GM19239 (cell line): ENCODE results near the gene STK24.

Experiments
- DNase-seq: peaks from one replicate; pipeline ENCODE4 v3.0.0; 2011; ENCODE audit warnings: low spot score; ENCODE audit not compliant: insufficient read length
- FAIRE-seq: peaks from 2 replicates; lab custom pipeline; 2011; peaks lifted over from hg19 to GRCh38; lab: Jason Lieb, UNC

STK24 gene

DNA sequence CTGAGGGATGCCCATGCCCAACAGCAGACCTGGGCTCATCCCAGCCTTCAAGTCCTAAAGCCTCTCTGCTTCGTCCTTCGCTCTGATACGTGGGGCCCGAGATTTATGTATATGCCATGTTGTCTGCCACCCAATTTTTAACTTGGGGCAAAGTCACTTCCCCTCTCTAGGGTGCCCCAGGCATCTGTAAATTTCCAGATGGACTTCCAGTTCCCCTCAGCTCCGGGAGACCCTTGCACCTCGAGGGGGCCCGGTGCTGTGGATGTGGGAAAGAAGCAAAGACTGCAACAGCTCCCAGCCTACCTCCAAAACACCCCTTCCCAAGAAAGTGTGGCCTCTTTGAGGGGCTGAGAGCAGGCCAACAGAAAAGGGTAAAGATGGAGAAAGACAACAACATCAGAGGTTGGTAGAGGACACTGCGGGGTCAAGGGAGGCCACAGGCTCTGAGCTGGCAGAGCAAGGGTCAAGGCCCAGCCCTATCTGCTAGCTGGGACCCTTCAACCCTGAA, 97.4 kb downstream of the STK24 start:
- FAIRE-seq = no peak
- DNase-seq = no peak

DNA sequence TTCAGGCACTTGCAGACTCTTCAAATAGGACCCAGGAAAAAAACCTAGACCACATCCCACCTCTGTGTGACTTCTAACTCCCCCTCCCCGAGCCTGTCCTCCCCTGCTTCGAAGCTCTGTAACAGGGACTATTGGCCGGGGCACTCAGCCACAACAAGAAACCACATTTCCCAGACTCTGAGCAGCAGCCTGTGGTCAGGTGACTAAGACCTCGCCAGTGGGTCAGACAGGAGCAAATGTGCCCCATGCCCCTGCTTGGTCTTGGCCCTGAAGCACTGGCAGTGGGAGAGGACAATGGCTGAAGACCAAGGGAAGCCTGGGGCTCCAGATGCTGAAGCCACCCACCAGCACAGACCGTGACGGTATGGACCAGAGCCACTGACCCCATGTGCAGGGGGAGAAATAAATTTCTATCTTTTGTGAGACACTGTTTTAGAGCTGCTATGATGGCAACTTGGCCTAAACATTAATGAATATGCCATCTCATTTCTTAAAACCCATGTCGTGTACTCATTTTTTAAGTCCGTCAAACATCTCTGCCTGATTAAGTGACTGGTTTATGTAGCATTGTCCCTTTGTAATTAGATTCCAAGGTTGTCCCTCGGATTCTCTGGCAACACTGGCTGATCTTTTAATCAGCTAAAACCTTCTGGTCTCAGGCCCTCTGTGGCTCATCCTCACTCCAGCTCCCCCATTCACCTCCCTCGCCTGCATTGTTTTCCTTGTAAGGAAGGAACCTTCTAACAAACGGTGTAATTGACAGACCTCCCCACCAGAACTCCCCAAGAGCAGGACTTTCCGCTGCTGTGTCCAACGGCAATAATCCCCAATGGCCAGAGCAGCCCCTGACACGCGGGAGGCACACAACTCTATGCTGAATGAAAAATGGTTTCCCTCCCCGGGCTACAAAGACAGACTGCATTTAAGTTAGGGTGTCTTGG, 98.4 kb downstream of the STK24 start:
- FAIRE-seq = peak; percentile 92
- peak; percentile 43 for DNase-seq

DNA sequence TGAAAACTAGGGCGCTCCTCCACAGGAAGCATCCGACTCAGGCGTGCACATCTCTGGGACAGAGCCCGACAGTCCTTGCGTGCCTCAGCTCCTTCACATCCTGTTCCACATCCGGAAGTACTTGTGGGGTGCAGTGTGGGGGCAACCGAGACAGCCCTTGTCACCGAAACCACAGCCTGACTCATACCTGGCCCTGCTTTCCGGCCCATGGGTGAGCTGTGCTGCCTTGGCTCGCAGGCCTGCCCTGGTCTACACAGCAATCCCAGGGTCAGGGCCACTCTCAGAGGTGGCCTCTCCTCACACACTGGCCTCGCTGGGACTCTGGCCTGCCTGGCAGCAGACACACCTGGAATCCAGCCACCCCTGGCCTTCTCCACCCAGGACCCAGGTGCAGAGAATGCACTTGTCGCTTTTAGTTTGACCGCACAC, 100.4 kb downstream of the STK24 start:
- peak; percentile 91 for DNase-seq

DNA sequence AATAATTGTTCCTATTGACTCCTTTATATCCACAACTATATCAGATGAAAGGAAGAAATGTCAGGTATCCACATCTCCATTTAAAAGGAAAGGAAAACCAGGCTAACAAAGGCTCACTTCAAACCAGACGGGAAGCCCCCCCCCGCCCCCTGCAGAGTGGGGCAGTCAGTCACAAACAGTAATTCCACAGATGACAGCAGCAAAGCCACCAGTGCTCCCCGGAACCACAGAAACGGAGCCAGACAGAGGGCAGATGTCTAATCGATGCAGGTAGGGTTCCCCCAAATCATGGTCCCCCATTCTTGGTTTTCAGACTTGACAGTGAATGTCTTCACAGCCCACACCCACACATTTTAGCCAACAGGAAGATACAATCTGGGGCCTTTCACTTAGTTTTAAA, 100.8 kb downstream of the STK24 start:
- peak; percentile 48 for DNase-seq
- no peak for FAIRE-seq

More for the DNA sequence above, 100.4 kb downstream of the STK24 start:
- FAIRE-seq = peak; percentile 100

DNA sequence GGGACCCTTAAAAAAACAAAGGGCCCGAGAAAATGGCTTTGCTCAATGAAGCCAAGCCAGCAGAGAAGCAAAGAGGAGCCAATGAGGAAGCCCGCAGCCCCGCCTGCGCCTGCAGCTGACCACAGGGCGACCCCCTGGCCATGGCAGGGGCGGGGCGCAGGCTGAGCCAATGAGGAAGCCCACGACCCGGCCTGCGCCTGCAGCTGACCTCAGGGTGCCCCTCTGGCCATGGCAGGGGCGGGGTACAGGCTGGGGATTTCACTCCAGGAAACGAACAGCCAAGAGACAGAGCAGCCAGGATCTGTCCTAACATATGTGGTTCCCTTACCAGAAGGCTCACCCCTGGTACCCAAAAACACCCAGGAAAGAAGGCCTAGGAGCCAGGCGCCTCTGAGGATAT, 101.4 kb downstream of the STK24 start:
- FAIRE-seq (no peak), DNase-seq (no peak)

DNA sequence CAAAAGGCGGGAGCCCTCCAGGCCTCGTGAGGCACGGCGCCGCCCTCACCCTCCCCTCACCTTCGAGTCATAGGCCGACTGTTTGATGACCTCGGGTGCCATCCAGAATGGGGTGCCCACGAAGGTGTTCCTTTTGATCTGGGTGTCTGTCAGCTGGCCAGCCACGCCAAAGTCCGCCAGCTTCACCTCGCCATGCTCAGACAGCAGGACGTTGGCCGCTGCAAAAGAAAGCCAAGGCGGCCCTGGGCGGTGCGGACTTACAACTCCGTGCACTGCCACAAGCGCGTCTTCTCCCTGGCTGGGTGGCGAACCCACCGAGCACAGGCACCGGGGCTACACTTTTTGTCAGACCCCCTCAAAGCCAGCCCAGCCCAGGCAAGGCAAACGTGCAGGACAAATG, 102.1 kb downstream of the STK24 start:
- FAIRE-seq = no peak
- no peak for DNase-seq

DNA sequence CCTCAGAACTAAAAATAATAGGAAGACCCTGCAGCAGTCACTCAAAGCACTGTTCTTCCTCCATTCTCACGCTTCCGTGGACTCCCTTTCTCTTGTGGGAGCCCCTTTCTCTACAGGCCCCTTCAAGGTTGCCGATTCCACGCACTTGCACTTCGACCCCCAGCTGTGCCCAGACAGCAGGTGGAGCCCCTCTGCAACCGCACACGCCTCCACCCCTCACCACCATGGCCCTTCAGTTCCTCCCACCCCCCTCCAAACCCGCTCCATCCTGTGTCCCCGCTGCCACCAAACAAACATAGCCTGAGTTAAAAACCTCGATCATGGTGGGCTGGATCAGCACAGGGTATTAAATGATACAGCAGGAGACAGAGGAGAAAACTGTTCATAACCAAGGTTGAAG, 102.6 kb downstream of the STK24 start:
- FAIRE-seq = no peak

DNA sequence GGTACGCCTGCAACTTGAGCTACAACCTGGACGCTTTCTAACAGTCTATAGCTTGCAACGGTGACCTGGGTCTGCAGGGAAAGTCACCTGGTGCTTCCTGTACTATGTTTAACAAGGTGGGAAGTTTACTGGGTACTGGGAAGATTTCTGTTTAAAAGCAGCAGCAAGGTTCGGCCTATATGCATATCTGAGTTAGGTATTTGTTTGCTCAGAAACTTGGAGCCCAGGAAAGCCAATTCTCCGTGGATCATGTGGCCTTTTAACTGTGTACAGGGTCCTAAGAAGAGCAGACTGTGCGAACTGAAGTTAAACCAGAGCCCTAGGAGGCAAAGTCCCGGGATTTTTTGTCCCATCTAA, 103.1 kb downstream of the STK24 start:
- DNase-seq (no peak), FAIRE-seq (no peak)

More for the DNA sequence above, 102.6 kb downstream of the STK24 start:
- no peak for DNase-seq

DNA sequence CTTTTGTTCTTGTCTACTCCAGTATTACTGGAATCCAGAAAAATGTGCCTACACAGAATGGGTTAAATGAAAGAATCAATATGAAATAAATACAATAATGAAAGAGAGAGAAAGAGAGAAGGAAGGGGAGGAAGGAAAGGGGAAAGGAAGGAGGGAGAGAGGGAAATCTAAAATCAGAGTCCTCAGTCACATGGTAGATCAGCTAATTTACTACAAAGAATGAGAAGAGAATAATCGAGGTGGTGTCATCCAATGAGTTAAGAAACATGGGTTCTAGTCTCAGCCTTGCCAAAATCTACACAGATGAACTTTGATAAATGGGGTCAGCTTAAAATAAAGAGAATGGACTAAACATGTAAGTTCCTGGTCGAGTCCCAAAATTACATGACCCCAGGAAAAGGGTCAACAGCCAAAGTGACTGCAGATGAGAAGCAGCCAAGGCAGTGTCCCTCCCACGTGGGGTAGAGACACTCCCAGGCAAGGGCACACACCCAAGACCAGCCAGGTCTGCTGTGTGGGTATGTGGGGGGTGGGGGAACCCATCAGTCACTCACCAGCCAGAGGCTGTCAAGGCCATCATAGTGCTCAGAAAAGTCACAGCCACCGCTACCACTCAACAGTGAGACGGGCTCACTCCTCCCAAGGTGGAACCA, 103.6 kb downstream of the STK24 start:
- DNase-seq (no peak), FAIRE-seq (no peak)

DNA sequence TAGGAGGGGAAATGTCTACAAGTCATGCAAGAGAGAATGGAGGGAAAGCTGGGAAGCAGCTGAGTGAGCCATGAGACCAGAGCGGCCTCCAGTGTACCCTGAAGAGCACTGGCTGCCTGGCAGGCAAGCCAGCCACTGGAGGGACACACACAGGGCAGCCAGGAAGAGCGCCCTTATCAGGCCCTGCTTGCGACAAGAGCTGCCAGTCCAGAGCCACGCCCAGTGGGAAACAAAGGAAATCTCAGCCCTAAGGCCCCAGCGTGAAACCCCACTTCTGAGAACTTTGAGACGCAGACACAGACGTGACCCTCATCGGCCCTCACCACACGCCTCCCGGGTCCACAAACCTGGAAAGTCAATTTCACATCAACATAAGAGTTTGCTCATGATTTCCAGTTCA, 105.0 kb downstream of the STK24 start:
- FAIRE-seq (no peak), DNase-seq (no peak)

DNA sequence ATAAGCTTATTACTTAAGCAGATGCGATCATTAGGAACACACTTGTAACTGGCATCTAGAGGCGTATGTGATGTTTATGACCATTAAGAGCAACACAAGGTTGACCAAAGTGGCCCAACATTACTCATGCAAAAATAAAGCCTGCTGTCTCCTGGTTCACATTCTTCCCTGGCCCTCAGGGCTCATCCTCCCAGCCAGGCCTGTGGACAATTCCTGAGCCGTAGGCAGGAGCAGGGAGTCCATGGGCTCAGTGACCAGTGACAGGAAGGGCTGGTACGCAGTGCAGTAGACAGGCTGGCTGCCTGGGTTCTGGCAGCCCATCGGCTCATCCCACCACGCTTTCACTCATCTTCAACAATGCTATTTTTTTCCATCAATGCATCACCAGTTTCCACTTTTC, 106.0 kb downstream of the STK24 start:
- no peak for DNase-seq
- FAIRE-seq = no peak

DNA sequence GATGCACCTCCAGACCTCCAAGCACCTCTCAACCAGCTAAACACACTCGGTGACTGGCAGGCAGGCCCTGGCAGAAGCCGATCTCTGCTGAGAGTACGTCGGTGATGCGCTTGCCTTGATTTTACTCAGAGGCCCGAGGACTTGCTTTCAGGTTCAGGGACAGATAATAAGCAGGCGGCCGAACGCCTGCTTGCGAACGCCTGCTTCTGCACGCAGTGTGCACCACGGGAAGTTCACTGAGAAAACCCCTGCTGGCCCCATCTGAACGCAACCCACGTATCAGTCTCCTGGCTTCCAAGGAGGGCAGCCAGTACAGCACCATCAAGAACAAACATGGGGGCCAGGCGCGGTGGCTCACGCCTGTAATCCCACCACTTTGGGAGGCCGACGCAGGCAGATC, 108.0 kb downstream of the STK24 start:
- FAIRE-seq = no peak

DNA sequence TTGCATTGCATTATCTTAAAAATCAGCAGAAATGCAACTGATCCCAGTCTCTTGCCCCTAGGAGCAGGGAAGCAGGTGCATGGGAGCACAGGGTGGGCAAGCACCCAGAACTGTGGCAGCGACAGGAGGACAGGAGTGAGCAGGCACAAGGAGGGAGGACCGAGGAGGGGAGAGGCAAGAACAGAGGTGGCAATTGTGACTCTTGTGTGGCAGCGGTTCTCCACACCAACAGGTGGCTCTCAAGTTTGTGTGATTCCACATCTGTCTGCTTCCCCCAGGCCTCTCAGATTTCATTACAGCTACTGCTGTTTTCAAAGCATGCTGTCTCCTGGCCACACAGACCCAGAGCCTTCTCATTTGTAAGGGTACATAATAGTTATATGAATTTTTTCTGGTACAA, 108.5 kb downstream of the STK24 start:
- no peak for DNase-seq
- FAIRE-seq = no peak

More for the DNA sequence above, 108.0 kb downstream of the STK24 start:
- no peak for DNase-seq

DNA sequence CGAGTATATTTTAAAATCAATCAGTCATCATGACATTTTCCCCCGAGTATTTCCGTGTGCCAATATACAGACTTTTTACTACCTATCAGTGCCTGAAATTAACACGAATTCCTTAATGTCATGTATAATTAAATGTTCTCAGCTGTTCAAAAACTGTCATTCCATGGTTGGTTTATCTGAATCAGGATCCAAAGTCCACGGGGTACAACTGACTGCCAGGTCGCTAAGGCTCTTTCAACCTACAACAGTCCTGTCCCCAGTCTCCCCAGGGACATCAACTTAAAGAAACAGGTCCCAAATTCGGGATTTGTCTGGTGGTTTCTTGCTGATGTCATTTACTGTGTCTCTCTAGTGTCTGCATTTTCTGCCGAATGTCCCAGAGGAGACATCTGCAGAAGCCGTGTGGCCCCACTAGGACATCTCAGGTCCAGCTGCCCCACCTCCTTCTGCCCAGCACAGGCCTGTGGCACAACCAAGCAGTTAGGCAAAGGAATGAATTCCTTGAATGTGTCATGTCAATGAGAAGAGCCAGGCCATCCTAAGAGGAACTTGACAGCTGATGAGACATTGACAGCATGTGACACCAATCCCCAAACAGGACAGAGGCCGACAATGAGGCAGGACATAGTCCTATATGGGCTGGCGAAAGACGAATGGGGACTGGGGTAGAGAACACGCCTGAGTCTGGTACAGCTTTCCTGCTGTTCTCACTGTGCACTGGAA, 109.5 kb downstream of the STK24 start:
- DNase-seq (no peak), FAIRE-seq (no peak)

DNA sequence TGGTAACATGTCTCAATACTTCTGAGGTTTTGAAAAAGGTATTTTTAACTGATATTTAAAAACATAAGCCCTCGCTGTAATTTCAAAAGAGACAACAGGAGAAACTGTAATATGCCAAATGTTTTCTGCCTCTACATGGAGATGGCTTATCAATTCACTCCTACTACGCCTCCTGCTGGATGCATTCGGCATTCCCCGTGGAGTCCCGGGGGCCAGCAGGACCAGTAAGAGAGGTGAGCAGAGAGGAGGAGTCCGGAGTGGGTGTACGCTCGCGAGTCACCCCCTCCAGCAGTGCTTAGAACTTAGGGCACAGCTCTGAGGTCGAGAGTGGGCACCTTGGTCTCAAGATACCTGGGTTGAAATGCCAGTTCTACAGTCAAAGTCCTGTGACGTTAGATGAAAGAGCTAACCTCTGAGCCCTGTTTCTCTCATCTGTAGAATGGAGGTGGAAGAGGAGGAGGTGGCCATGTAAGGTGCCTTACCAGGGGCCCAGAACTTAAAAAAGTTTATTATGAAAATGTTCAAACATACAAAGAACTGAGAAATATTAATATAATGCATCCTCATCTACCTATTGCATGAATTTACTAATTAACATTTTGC, 110.2 kb downstream of the STK24 start:
- peak; percentile 42 for FAIRE-seq
- DNase-seq = no peak

DNA sequence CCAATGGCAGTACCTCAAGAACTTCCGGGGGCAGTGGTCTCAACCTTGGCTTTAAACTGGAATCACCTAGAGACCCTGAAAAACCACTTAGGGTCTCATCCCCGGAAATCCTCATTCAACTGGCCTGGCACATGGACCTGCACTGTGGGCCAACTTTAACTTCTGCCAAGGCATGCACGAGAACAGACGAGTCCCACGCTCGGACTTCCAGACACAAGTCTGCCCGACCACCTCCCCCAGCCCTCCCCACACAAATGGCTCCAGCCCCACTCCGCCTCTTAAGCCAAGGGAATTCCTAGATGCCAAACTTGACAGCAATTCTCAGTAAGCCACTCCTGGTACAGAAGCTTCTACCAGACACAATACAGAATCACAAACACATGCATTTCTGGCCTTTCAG, 114.0 kb downstream of the STK24 start:
- DNase-seq = no peak
- FAIRE-seq = no peak

DNA sequence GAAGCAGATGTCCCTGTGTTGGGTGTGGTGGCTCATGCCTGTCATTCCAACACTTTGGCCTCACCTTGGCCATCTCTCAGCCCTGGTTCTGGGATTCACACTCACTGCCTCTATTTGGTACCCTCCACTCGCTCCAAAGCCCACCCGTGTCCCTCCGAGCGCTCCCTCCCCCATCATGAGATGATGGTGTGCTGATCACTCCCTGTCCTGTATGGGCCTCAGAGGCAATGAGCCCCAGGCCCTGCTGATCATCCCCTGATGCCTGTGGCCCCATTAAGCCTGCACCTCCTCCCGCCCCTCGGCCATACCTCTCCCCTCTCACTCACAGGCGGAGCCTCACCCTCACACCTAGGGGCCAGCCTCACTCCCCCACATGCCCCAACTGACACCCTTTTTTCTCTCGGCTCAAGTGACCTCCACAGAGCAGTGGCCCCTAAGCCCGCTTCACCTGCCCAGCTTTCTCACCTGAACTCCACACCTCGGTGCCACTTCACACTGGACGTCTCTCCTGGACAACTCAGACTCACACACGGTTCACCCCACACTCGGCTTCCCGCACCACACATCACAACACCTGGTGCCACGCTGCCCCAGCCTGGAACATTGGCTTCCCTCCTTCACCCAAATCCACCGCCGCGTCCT, 114.5 kb downstream of the STK24 start:
- FAIRE-seq (no peak), DNase-seq (no peak)

DNA sequence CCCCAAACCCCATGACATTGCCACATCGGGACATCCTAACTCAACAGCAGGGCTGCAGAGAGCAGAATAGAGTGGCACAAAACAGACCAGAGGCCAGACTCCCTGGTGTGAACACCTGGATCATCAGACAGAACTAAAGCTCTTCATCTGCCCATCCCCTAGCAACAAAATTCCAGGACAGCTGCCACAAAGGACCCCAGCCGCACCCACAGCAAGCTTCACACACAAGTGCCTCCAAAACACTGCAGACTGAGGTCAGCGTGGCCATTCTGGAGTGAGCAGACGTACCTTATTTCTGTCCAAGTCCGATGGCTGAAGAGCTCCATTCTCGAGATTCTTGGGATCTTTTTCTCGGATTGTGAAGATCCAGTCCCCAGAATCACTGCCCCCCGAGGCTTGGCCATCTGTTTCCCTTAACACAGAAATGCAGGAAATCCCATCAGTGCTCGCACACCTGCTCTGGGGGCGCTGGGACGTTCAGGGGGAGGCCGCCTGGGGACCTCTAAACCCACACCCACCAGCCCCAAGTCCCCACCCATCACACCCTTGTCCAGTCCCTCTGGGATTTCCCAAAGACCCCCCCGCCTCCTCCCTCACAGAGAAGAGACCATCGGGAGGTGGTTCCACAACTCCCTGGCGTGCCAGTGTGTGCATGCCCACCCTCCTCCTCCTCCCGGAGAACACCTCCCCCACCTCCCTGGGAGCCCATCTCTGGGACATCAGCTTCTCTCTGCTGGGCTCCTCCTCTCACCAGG, 115.2 kb downstream of the STK24 start:
- DNase-seq (no peak), FAIRE-seq (no peak)

DNA sequence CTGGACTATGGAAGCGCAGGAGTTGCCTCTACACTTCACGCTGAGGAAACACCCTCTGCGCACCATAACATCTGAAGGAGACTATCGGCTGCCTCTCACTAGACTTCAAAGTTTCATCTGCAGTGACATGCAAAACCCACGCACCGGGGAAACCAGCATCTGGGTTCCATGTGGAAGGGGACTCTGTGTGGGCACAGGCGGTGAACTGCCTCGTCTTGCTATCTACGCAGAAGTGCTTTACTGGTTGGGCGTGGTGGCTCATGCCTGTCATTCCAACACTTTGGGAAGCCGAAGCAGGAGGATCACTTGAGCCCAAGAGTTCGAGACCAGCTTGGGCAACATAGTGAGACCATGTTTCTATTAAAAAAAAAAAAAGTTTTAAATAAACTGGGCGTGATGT, 116.4 kb downstream of the STK24 start:
- DNase-seq = no peak
- no peak for FAIRE-seq
